ENCODE data around the gene CCM2L.

GRCh38 chr20:32036716-32037485, 26.7 kb downstream of the CCM2L start:
- no peak for TF ChIP-seq POLR2A (IDR thresholded peaks at IDR 0.05)
- no peak for TF ChIP-seq CTCF (IDR thresholded peaks at IDR 0.05)

Measured in lower leg skin (tissue), 3 donors.